C4-2B (cell line): ENCODE measurements around the gene SLC16A5.
"Not testable (repeated sequence)": the region's sequence is repeated elsewhere in the genome, so short reads cannot be mapped to it uniquely, and the experiment has no call there.

Source experiments
- CTCF ChIP-seq: fragments of 450-650 bp; conservative IDR thresholded peaks from 2 replicates; pipeline ENCODE4 v1.5.1; 2017; ENCODE audit warnings: mild to moderate bottlenecking
- ZFX ChIP-seq: fragments of 450-650 bp; IDR thresholded peaks from 2 replicates; pipeline ENCODE4 v1.6.1; 2017

- not testable (repeated sequence) for TF ChIP-seq CTCF, ZFX
Measured at GRCh38 chr17:75132018-75133000, 44.6 kb downstream of the SLC16A5 start.
